ENCODE results near the gene TP53I13. TPM values are rescaled to one million over a fixed set of nuclear protein-coding genes. Genes with fewer than 3 reads are reported as not detected.

The TP53I13 gene
- total RNA-seq, 2 donors from 2014 or later = 48.8 to 67.0 TPM

- no peak for TF ChIP-seq CTCF (IDR thresholded peaks at IDR 0.05)
- Histone ChIP-seq H3K4me3 (peak overlapping the region; percentile 63 to 66), H3K4me1 (peaks cover 0 to 53% of the 10 kb centered on the region in 2 donors), H3K9me3 (no peaks in the 10 kb centered on the region), H3K36me3 (peaks cover 7% of the 10 kb centered on the region), H3K27ac (peak overlapping the region; percentile 86 to 97), H3K27me3 (no peaks in the 10 kb centered on the region)
- DNase-seq (ENCODE audit: low spot score) = peak; percentile 59
Observed at GRCh38 chr17:29569245-29569950, 897 bp downstream of the TP53I13 start.

DNA sequence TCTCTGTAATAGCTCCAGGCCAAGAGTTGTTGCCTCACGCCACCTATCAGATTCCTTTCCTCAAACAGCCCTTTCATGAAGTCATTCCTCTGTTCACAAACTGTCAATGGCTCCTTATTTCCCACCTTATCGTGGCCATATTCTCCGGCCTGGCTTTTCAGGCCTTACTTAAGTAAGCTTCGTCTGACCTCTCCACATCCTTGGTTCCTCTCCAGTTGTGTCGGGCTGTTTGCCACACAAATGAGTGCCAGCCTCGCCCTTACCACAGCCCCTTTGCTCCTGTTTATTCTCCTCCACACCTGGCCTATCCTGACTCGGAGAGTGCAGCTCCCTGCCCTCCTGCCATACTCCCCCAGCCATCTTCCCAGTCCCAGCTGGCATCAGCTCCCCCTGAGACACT lies 2.0 kb downstream of the TP53I13 start:
- no peak for TF ChIP-seq CTCF (IDR thresholded peaks at IDR 0.05)
- DNase-seq (ENCODE audit: low spot score) = peak; percentile 53
- Histone ChIP-seq H3K36me3 (peaks cover 19% of the 10 kb centered on the region), H3K27me3 (no peaks in the 10 kb centered on the region), H3K9me3 (no peaks in the 10 kb centered on the region), H3K4me1 (peaks cover 0 to 44% of the 10 kb centered on the region in 2 donors), H3K27ac (no peak overlapping the region), H3K4me3 (no peak overlapping the region)

DNA sequence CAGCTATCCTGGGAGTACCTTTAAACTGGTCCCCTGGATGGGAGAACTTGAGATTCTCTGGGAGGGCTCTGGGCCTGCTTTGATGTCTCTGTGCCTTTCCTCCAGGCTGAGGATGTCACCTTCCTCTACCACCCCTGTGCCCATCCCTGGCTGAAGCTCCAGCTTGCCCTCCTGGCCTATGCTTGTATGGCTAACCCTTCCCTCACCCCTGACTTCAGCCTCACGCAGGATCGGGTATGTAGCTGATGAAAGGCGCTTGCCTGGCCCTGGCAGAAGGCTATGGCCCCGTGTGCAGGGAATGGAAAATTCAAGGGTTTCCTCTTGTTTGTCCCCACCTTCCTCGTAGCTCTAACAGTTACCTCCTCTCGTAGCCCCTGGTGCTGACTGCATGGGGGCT lies 3.0 kb downstream of the TP53I13 start:
- peak; percentile 53 for DNase-seq (ENCODE audit: low spot score)
- Histone ChIP-seq H3K4me3 (no peak overlapping the region), H3K36me3 (peaks cover 28% of the 10 kb centered on the region), H3K4me1 (peaks cover 0 to 34% of the 10 kb centered on the region in 2 donors), H3K9me3 (no peaks in the 10 kb centered on the region), H3K27ac (peak overlapping the region; percentile 9 to 68), H3K27me3 (no peaks in the 10 kb centered on the region)
- no peak for TF ChIP-seq CTCF (IDR thresholded peaks at IDR 0.05)

- no peak for TF ChIP-seq CTCF (IDR thresholded peaks at IDR 0.05)
- H3K9me3 ChIP-seq = no peaks in the 10 kb centered on the region
- peak; percentile 58 for DNase-seq (ENCODE audit: low spot score)
- H3K27ac ChIP-seq = peak overlapping the region; percentile 61 to 68
- H3K36me3 ChIP-seq = peaks cover 34% of the 10 kb centered on the region
- H3K27me3 ChIP-seq = no peaks in the 10 kb centered on the region
- H3K4me3 ChIP-seq = peak overlapping the region; percentile 27 to 54
- H3K4me1 ChIP-seq = peaks cover 0 to 32% of the 10 kb centered on the region in 2 donors
Observed at GRCh38 chr17:29571883-29572681, 3.6 kb downstream of the TP53I13 start.

- TF ChIP-seq CTCF (IDR thresholded peaks at IDR 0.05) = peak; percentile 68 to 89
- Histone ChIP-seq H3K9me3 (no peaks in the 10 kb centered on the region), H3K4me1 (peaks cover 0 to 40% of the 10 kb centered on the region in 2 donors), H3K4me3 (peak overlapping the region; percentile 27 to 54), H3K36me3 (peaks cover 43% of the 10 kb centered on the region), H3K27me3 (no peaks in the 10 kb centered on the region), H3K27ac (peak overlapping the region; percentile 61 to 68)
- no peak for DNase-seq (ENCODE audit: low spot score)
Observed at GRCh38 chr17:29572691-29573557, 4.4 kb downstream of the TP53I13 start.

Data from right atrium auricular region (tissue), 2 donors.